ENCODE data around the gene EDC3.
"Not testable (repeated sequence)": the region's sequence is repeated elsewhere in the genome, so short reads cannot be mapped to it uniquely, and the experiment has no call there.

DNA sequence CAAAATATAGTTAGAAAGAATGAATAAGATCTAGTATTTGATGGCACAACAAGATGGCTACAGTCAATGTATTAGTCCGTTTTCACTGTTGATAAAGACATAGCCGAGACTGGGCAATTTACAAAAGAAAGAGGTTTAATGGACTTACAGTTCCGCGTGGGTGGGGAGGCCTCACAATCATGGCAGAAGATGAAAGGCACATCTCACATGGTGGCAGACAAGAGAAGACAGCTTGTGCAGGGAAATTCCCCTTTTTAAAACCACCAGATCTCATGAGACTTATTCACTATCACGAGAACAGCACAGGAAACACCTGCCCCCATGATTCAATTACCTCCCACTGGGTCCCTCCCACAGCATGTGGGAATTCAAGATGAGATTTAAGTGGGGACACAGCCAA is 42.4 kb upstream of the EDC3 start:
- TF ChIP-seq CTCF (conservative IDR thresholded peaks at IDR 0.05; ENCODE audit: low read depth, low read length); CEBPB (IDR thresholded peaks at IDR 0.05; ENCODE audit: low read depth, low read length); SMC3 (IDR thresholded peaks at IDR 0.05; ENCODE audit: low read depth, low read length); BHLHE40 (IDR thresholded peaks at IDR 0.05; ENCODE audit: low read depth, low read length); MAZ (IDR thresholded peaks at IDR 0.05; ENCODE audit: borderline replicate concordance, low read depth, low read length); POLR2A (IDR thresholded peaks at IDR 0.05; ENCODE audit: low read depth, low read length); MXI1 (IDR thresholded peaks at IDR 0.05; ENCODE audit: borderline replicate concordance, low read depth, low read length); RFX5 (IDR thresholded peaks at IDR 0.05; ENCODE audit: low read depth, low read length); RCOR1 (IDR thresholded peaks at IDR 0.05; ENCODE audit: insufficient replicate concordance, low read length): not testable (repeated sequence)

All from IMR-90 (cell line).